GM23338 (cell line): ENCODE measurements around the gene NAPB. TPM values are rescaled to one million over a fixed set of nuclear protein-coding genes. Genes with fewer than 3 reads are reported as not detected.

Experiments used
- ATAC-seq: fragments of 200-7000 bp; cut with Tn5 transposase; 3 replicates; pipeline ENCODE4 v1.9.1; 2020
- DNase-seq: peaks from one replicate; pipeline ENCODE4 v3.0.0-alpha.2; 2015; ENCODE audit warnings: low spot score
- H2AFZ ChIP-seq: fragments of 200-600 bp; sonication (generic); 2 replicates; pipeline ENCODE4 v1.8.0; 2016; ENCODE audit warnings: antibody characterized with exemption, mild to moderate bottlenecking, moderate library complexity
- H3F3A ChIP-seq: fragments of 200-600 bp; sonication (generic); replicated peaks from 2 replicates; pipeline ENCODE4 v1.8.0; 2017; ENCODE audit warnings: antibody characterized with exemption, mixed run types, low read depth
- H3K27ac ChIP-seq: fragments of 200-600 bp; sonication (generic); 2 replicates; pipeline ENCODE4 v1.6.1; 2016; ENCODE audit warnings: low read depth
- H3K27me3 ChIP-seq: fragments of 200-600 bp; sonication (generic); 2 replicates; pipeline ENCODE4 v1.8.0; 2016; ENCODE audit warnings: mild to moderate bottlenecking, mixed run types, moderate library complexity; ENCODE audit not compliant: insufficient read depth
- H3K36me3 ChIP-seq: fragments of 200-600 bp; sonication (generic); 2 replicates; pipeline ENCODE4 v1.8.0; 2016; ENCODE audit warnings: mild to moderate bottlenecking; ENCODE audit not compliant: insufficient read depth
- H3K4me1 ChIP-seq: fragments of 200-600 bp; sonication (generic); 2 replicates; pipeline ENCODE4 v1.8.0; 2016; ENCODE audit warnings: mild to moderate bottlenecking, moderate library complexity; ENCODE audit not compliant: insufficient read depth
- H3K4me2 ChIP-seq: fragments of 200-600 bp; sonication (generic); 2 replicates; pipeline ENCODE4 v1.7.1; 2017; ENCODE audit warnings: mixed run types
- H3K4me3 ChIP-seq: fragments of 200-600 bp; sonication (generic); 2 replicates; pipeline ENCODE4 v1.6.1; 2016; ENCODE audit warnings: mixed run types
- H3K79me2 ChIP-seq: fragments of 200-600 bp; sonication (generic); replicated peaks from 2 replicates; pipeline ENCODE4 v1.8.0; 2017; ENCODE audit warnings: mild to moderate bottlenecking; ENCODE audit not compliant: insufficient read depth
- H3K9me2 ChIP-seq: fragments of 200-600 bp; sonication (generic); 2 replicates; pipeline ENCODE4 v1.8.0; 2017; ENCODE audit not compliant: insufficient read depth
- H4K20me1 ChIP-seq: fragments of 200-600 bp; sonication (generic); replicated peaks from 2 replicates; pipeline ENCODE4 v1.8.0; 2017; ENCODE audit warnings: mild to moderate bottlenecking; ENCODE audit not compliant: insufficient read depth
- H3K27ac Mint-ChIP-seq: 2 replicates; pipeline ENCODE4 v1.8.0; 2020; ENCODE audit warnings: inconsistent platforms, mild to moderate bottlenecking, moderate library complexity, mixed read lengths
- H3K27me3 Mint-ChIP-seq: 3 replicates; pipeline ENCODE4 v1.8.0; 2022; ENCODE audit warnings: low read depth, mild to moderate bottlenecking, moderate library complexity, mixed read lengths, inconsistent platforms; ENCODE audit not compliant: insufficient read depth, poor library complexity
- H3K36me3 Mint-ChIP-seq: 3 replicates; pipeline ENCODE4 v1.8.0; 2021; ENCODE audit warnings: low read depth, mild to moderate bottlenecking, inconsistent platforms, moderate library complexity, mixed read lengths
- H3K4me1 Mint-ChIP-seq: 3 replicates; pipeline ENCODE4 v1.8.0; 2020; ENCODE audit warnings: mild to moderate bottlenecking, inconsistent platforms, mixed read lengths
- H3K4me3 Mint-ChIP-seq: 3 replicates; pipeline ENCODE4 v1.8.0; 2021; ENCODE audit warnings: moderate library complexity, mild to moderate bottlenecking, inconsistent platforms, mixed read lengths
- H3K9me3 Mint-ChIP-seq: 3 replicates; pipeline ENCODE4 v1.8.0; 2020; ENCODE audit warnings: moderate library complexity, mild to moderate bottlenecking, inconsistent platforms, mixed read lengths
- CREB1 ChIP-seq: fragments of 250-450 bp; sonication (Bioruptor Pico); IDR thresholded peaks from 2 replicates; pipeline ENCODE4 v1.5.0; 2020; ENCODE audit warnings: low read depth, mild to moderate bottlenecking, moderate library complexity
- CTCF ChIP-seq, 2 experiments: fragments of 200-600 bp in 1 of 2; sonication (generic) in 1 of 2; conservative IDR thresholded peaks; 2 replicates each; pipeline versions ENCODE4 v1.5.1 to v1.6.1; 2016 to 2017; ENCODE audit warnings: antibody characterized with exemption in 2 of 2, low read depth in 2 of 2, mild to moderate bottlenecking in 2 of 2, moderate library complexity in 1 of 2
- ETS1 ChIP-seq: IDR thresholded peaks from 2 replicates; pipeline ENCODE4 v1.6.1; 2016; ENCODE audit warnings: antibody characterized with exemption
- EZH2 ChIP-seq: fragments of 200-600 bp; sonication (generic); IDR thresholded peaks from one replicate; pipeline ENCODE4 v1.8.0; 2017; ENCODE audit warnings: antibody characterized with exemption, mild to moderate bottlenecking, low read depth; ENCODE audit not compliant: unreplicated experiment
- EZH2phosphoT487 ChIP-seq: fragments of 200-600 bp; sonication (generic); IDR thresholded peaks from one replicate; pipeline ENCODE4 v1.8.1; 2018; ENCODE audit warnings: antibody characterized with exemption; ENCODE audit not compliant: unreplicated experiment
- JUNB ChIP-seq: IDR thresholded peaks from one replicate; pipeline ENCODE4 v1.6.1; 2016; ENCODE audit warnings: antibody characterized with exemption; ENCODE audit not compliant: unreplicated experiment
- NANOG ChIP-seq: IDR thresholded peaks from 2 replicates; pipeline ENCODE4 v1.6.1; 2016; ENCODE audit warnings: antibody characterized with exemption, borderline replicate concordance
- POLR2AphosphoS5 ChIP-seq: IDR thresholded peaks from 2 replicates; pipeline ENCODE4 v1.6.1; 2016; ENCODE audit warnings: antibody characterized with exemption, low read depth
- REST ChIP-seq: IDR thresholded peaks from one replicate; pipeline ENCODE4 v1.6.1; 2018; ENCODE audit warnings: antibody characterized with exemption; ENCODE audit not compliant: unreplicated experiment
- STAT1 ChIP-seq: IDR thresholded peaks from one replicate; pipeline ENCODE4 v1.6.1; 2016; ENCODE audit warnings: antibody characterized with exemption; ENCODE audit not compliant: unreplicated experiment
- ZNF114 ChIP-seq: fragments of 250-450 bp; sonication (Bioruptor Pico); IDR thresholded peaks from 2 replicates; pipeline ENCODE4 v1.5.0; 2020; ENCODE audit warnings: mild to moderate bottlenecking, moderate library complexity
- ZNF331 ChIP-seq: fragments of 250-450 bp; sonication (Bioruptor Pico); IDR thresholded peaks from 2 replicates; pipeline ENCODE4 v1.5.0; 2020; ENCODE audit warnings: low read depth, mild to moderate bottlenecking, moderate library complexity
- ZNF462 ChIP-seq: fragments of 250-450 bp; sonication (Bioruptor Pico); IDR thresholded peaks from 2 replicates; pipeline ENCODE4 v1.5.0; 2020; ENCODE audit warnings: mild to moderate bottlenecking, moderate library complexity
- polyA plus RNA-seq: library from polyadenylated mRNA; unstranded; fragments of >200 nt; fragmentation: Nextera tagmentation; extraction: Ambion mirVana; gene quantifications from 2 replicates; pipeline ENCODE4 v1.2.1, GENCODE V29; 2016
- total RNA-seq: library from RNA; depleted of rRNA; stranded (reverse); fragments of >200 nt; shearing (Covaris generic); gene quantifications from 2 replicates; pipeline ENCODE4 v1.2.3, GENCODE V29; 2014

The NAPB gene
- total and polyA plus RNA-seq, 2 experiments from 2014 or later = 7.3 to 18.1 TPM

GRCh38 chr20:23339986-23340385, 81.3 kb downstream of the NAPB start:
- no peak for TF ChIP-seq POLR2AphosphoS5
- no peak for TF ChIP-seq ETS1
- TF ChIP-seq ZNF462 (CRISPR knock-in tag) = no peak
- no peak for TF ChIP-seq ZNF331 (CRISPR knock-in tag)
- TF ChIP-seq NANOG = no peak
- TF ChIP-seq EZH2phosphoT487 = no peak
- TF ChIP-seq JUNB = no peak
- no peak for TF ChIP-seq STAT1
- no peak for TF ChIP-seq CREB1 (CRISPR knock-in tag)
- TF ChIP-seq ZNF114 (CRISPR knock-in tag) = no peak
- no peak for TF ChIP-seq REST
- TF ChIP-seq EZH2 = no peak
- no peak for TF ChIP-seq CTCF (conservative IDR thresholded peaks at IDR 0.05; ENCODE audit: low read depth in 2 of 2)
- H3K9me3 Mint-ChIP-seq = peaks cover 7% of the 10 kb centered on the region; the same call in 1 of the 3 replicates
- H3K4me1 ChIP-seq = no peaks in the 10 kb centered on the region
- no peaks in the 10 kb centered on the region for H3K27me3 Mint-ChIP-seq
- H3K36me3 Mint-ChIP-seq = no peaks in the 10 kb centered on the region
- ATAC-seq (no peak), DNase-seq (no peak)
- no peak overlapping the region for H3K27ac ChIP-seq
- H3K9me2 ChIP-seq = no peaks in the 10 kb centered on the region
- H3K36me3 ChIP-seq = no peaks in the 10 kb centered on the region
- H3K4me1 Mint-ChIP-seq = peaks cover 9% of the 10 kb centered on the region
- no peak overlapping the region for H3K4me3 Mint-ChIP-seq
- H3K27ac Mint-ChIP-seq = no peak overlapping the region
- no peak overlapping the region for H2AFZ ChIP-seq
- no peaks in the 10 kb centered on the region for H3K79me2 ChIP-seq
- no peak overlapping the region for H3K4me2 ChIP-seq
- no peaks in the 10 kb centered on the region for H3K27me3 ChIP-seq
- no peak overlapping the region for H3K4me3 ChIP-seq
- H3F3A ChIP-seq = no peaks in the 10 kb centered on the region
- no peaks in the 10 kb centered on the region for H4K20me1 ChIP-seq
